Effector memory CD8-positive, alpha-beta T cell (primary cell): ENCODE measurements around the gene CLCNKB.
A peak's percentile ranks its signal among the peaks of the same experiment; 100 is the strongest.
"Not testable (repeated sequence)": the region's sequence is repeated elsewhere in the genome, so short reads cannot be mapped to it uniquely, and the experiment has no call there.

ENCODE experiments used
- ATAC-seq: fragments of 150-1000 bp; cut with Tn5 transposase; replicated peaks from 2 replicates; pipeline ENCODE4 v1.10.0; 2021; ENCODE audit warnings: mild to moderate bottlenecking, moderate library complexity
- DNase-seq, 3 experiments: peaks; one replicate each; pipeline ENCODE4 v3.0.0; 2021
- H3K27ac Mint-ChIP-seq, 2 donors: one replicate each; pipeline ENCODE4 v1.8.0; 2022; ENCODE audit warnings: mild to moderate bottlenecking in 2 of 2, mixed read lengths in 2 of 2, moderate library complexity in 2 of 2
- H3K27me3 Mint-ChIP-seq, 2 donors: one replicate each; pipeline ENCODE4 v1.8.0; 2022; ENCODE audit warnings: mixed read lengths in 2 of 2
- H3K36me3 Mint-ChIP-seq: one replicate; pipeline ENCODE4 v1.8.0; 2022; ENCODE audit warnings: mild to moderate bottlenecking, moderate library complexity, mixed read lengths; ENCODE audit not compliant: insufficient read depth
- H3K4me1 Mint-ChIP-seq, 2 donors: one replicate each; pipeline ENCODE4 v1.8.0; 2022; ENCODE audit warnings: low read depth in 2 of 2, mixed read lengths in 2 of 2
- H3K4me3 Mint-ChIP-seq, 2 donors: one replicate each; pipeline ENCODE4 v1.8.0; 2022; ENCODE audit warnings: mild to moderate bottlenecking in 2 of 2, mixed read lengths in 2 of 2, moderate library complexity in 2 of 2
- H3K9me3 Mint-ChIP-seq, 2 donors: one replicate each; pipeline ENCODE4 v1.8.0; 2022; ENCODE audit warnings: mixed read lengths in 2 of 2

Gene CLCNKB

GRCh38 chr1:16029288-16029687, 14.3 kb upstream of the CLCNKB start:
- Mint-ChIP-seq H3K27ac (no peak overlapping the region), H3K36me3 (no peaks in the 10 kb centered on the region), H3K4me3 (no peak overlapping the region), H3K9me3 (no peaks in the 10 kb centered on the region), H3K4me1 (peaks cover 0 to 2% of the 10 kb centered on the region in 2 donors), H3K27me3 (peaks cover 23 to 62% of the 10 kb centered on the region in 2 donors)
- DNase-seq (no peak), ATAC-seq (no peak)

- H3K27ac Mint-ChIP-seq: no peak overlapping the region
- H3K4me1 Mint-ChIP-seq: peaks cover 0 to 2% of the 10 kb centered on the region in 2 donors
- ATAC-seq (no peak), DNase-seq (no peak)
- H3K36me3 Mint-ChIP-seq: no peaks in the 10 kb centered on the region
- H3K27me3 Mint-ChIP-seq: peaks cover 26 to 63% of the 10 kb centered on the region in 2 donors
- no peak overlapping the region for H3K4me3 Mint-ChIP-seq
- H3K9me3 Mint-ChIP-seq: no peaks in the 10 kb centered on the region
Measured at GRCh38 chr1:16031551-16031950, 12.0 kb upstream of the CLCNKB start.

GRCh38 chr1:16032388-16033102, 11.0 kb upstream of the CLCNKB start:
- H3K4me1 Mint-ChIP-seq: peaks cover 0 to 2% of the 10 kb centered on the region in 2 donors
- H3K9me3 Mint-ChIP-seq: no peaks in the 10 kb centered on the region
- no peak overlapping the region for H3K4me3 Mint-ChIP-seq
- no peaks in the 10 kb centered on the region for H3K36me3 Mint-ChIP-seq
- DNase-seq (peak in 2 of 3 experiments; percentile 18 to 22), ATAC-seq (peak; percentile 79)
- H3K27ac Mint-ChIP-seq: no peak overlapping the region
- peaks cover 31 to 69% of the 10 kb centered on the region in 2 donors for H3K27me3 Mint-ChIP-seq

- H3K27me3 Mint-ChIP-seq: peaks cover 27 to 65% of the 10 kb centered on the region in 2 donors
- not testable (repeated sequence) for ATAC-seq
Measured at GRCh38 chr1:16033103-16033632, 10.4 kb upstream of the CLCNKB start.

GRCh38 chr1:16036461-16036860, 7.1 kb upstream of the CLCNKB start:
- H3K4me3 Mint-ChIP-seq, ATAC-seq, H3K27ac Mint-ChIP-seq, H3K36me3 Mint-ChIP-seq, H3K4me1 Mint-ChIP-seq, H3K9me3 Mint-ChIP-seq, DNase-seq: not testable (repeated sequence)
- H3K27me3 Mint-ChIP-seq: peaks cover 22 to 56% of the 10 kb centered on the region in 2 donors

More at GRCh38 chr1:16033103-16033632, 10.4 kb upstream of the CLCNKB start:
- not testable (repeated sequence) for H3K27ac Mint-ChIP-seq, H3K36me3 Mint-ChIP-seq, H3K4me3 Mint-ChIP-seq, DNase-seq, H3K4me1 Mint-ChIP-seq, H3K9me3 Mint-ChIP-seq

- Mint-ChIP-seq H3K36me3 (no peaks in the 10 kb centered on the region), H3K4me1 (no peaks in the 10 kb centered on the region), H3K9me3 (no peaks in the 10 kb centered on the region), H3K4me3 (no peak overlapping the region), H3K27ac (no peak overlapping the region), H3K27me3 (peaks cover 22 to 56% of the 10 kb centered on the region in 2 donors)
- DNase-seq (no peak), ATAC-seq (no peak)
Measured at GRCh38 chr1:16038620-16038912, 5.0 kb upstream of the CLCNKB start.

GRCh38 chr1:16039871-16040270, 3.7 kb upstream of the CLCNKB start:
- not testable (repeated sequence) for H3K9me3 Mint-ChIP-seq, H3K36me3 Mint-ChIP-seq, DNase-seq, H3K4me3 Mint-ChIP-seq, ATAC-seq, H3K4me1 Mint-ChIP-seq, H3K27ac Mint-ChIP-seq
- peaks cover 16 to 60% of the 10 kb centered on the region in 2 donors for H3K27me3 Mint-ChIP-seq

GRCh38 chr1:16041200-16041599, 2.4 kb upstream of the CLCNKB start:
- Mint-ChIP-seq H3K27me3 (peaks cover 16 to 70% of the 10 kb centered on the region in 2 donors), H3K4me3 (no peak overlapping the region), H3K36me3 (no peaks in the 10 kb centered on the region), H3K9me3 (no peaks in the 10 kb centered on the region), H3K4me1 (no peaks in the 10 kb centered on the region), H3K27ac (no peak overlapping the region)
- no peak for ATAC-seq
- DNase-seq: no peak

GRCh38 chr1:16042096-16042495, 1.5 kb upstream of the CLCNKB start:
- H3K4me3 Mint-ChIP-seq: no peak overlapping the region
- no peaks in the 10 kb centered on the region for H3K9me3 Mint-ChIP-seq
- H3K27me3 Mint-ChIP-seq: peaks cover 13 to 74% of the 10 kb centered on the region in 2 donors
- H3K36me3 Mint-ChIP-seq: no peaks in the 10 kb centered on the region
- H3K27ac Mint-ChIP-seq: no peak overlapping the region
- no peak for DNase-seq
- H3K4me1 Mint-ChIP-seq: no peaks in the 10 kb centered on the region
- ATAC-seq: no peak

GRCh38 chr1:16042654-16043053, 928 bp upstream of the CLCNKB start:
- H3K4me1 Mint-ChIP-seq, H3K27ac Mint-ChIP-seq: not testable (repeated sequence)
- peaks cover 12 to 74% of the 10 kb centered on the region in 2 donors for H3K27me3 Mint-ChIP-seq

GRCh38 chr1:16043950-16044349, 368 bp downstream of the CLCNKB start:
- Mint-ChIP-seq H3K4me1 (no peaks in the 10 kb centered on the region), H3K27ac (no peak overlapping the region), H3K36me3 (no peaks in the 10 kb centered on the region), H3K9me3 (no peaks in the 10 kb centered on the region), H3K4me3 (no peak overlapping the region), H3K27me3 (peaks cover 14 to 74% of the 10 kb centered on the region in 2 donors)
- DNase-seq (no peak), ATAC-seq (no peak)

More at GRCh38 chr1:16042654-16043053, 928 bp upstream of the CLCNKB start:
- not testable (repeated sequence) for H3K36me3 Mint-ChIP-seq, H3K9me3 Mint-ChIP-seq, ATAC-seq, DNase-seq, H3K4me3 Mint-ChIP-seq

GRCh38 chr1:16046842-16047241, 3.3 kb downstream of the CLCNKB start:
- Mint-ChIP-seq H3K4me3 (peak overlapping the region in 1 of 2 donors; percentile 9), H3K27me3 (peaks cover 22 to 78% of the 10 kb centered on the region in 2 donors), H3K4me1 (peaks cover 0 to 2% of the 10 kb centered on the region in 2 donors), H3K9me3 (no peaks in the 10 kb centered on the region), H3K36me3 (no peaks in the 10 kb centered on the region), H3K27ac (no peak overlapping the region)
- DNase-seq (no peak), ATAC-seq (no peak)

GRCh38 chr1:16047791-16048475, 4.4 kb downstream of the CLCNKB start:
- DNase-seq (no peak), ATAC-seq (no peak)
- Mint-ChIP-seq H3K27ac (no peak overlapping the region), H3K36me3 (no peaks in the 10 kb centered on the region), H3K27me3 (peaks cover 22 to 78% of the 10 kb centered on the region in 2 donors), H3K9me3 (no peaks in the 10 kb centered on the region), H3K4me1 (peaks cover 0 to 2% of the 10 kb centered on the region in 2 donors), H3K4me3 (peak overlapping the region in 1 of 2 donors; percentile 40)
